ENCODE results near the gene TRMT61A. TPM values are rescaled to one million over a fixed set of nuclear protein-coding genes. Genes with fewer than 3 reads are reported as not detected.

The TRMT61A gene
- polyA plus RNA-seq, 1 donor from 2014 or later, result 12.6 TPM

Other genes with a start within 250 kb of the TRMT61A start
- gene EIF5, start 195.0 kb upstream of the TRMT61A start, polyA plus RNA-seq, result 372 TPM
- 40.3 TPM for gene MARK3, start 143.8 kb upstream of the TRMT61A start, polyA plus RNA-seq
- gene CKB, start 6.4 kb upstream of the TRMT61A start, polyA plus RNA-seq, result 0.61 TPM
- 42.1 TPM for gene BAG5, start 33.5 kb downstream of the TRMT61A start, polyA plus RNA-seq
- gene COA8, start 33.8 kb downstream of the TRMT61A start, polyA plus RNA-seq, result 67.9 TPM
- gene KLC1, start 100.0 kb downstream of the TRMT61A start, polyA plus RNA-seq, result 80.2 TPM
- gene XRCC3, start 186.3 kb downstream of the TRMT61A start, polyA plus RNA-seq, result 5.7 TPM
- gene ZFYVE21, start 186.6 kb downstream of the TRMT61A start, polyA plus RNA-seq, result 10.3 TPM